Measurements from ENCODE around the gene DNAJB4.

DNA sequence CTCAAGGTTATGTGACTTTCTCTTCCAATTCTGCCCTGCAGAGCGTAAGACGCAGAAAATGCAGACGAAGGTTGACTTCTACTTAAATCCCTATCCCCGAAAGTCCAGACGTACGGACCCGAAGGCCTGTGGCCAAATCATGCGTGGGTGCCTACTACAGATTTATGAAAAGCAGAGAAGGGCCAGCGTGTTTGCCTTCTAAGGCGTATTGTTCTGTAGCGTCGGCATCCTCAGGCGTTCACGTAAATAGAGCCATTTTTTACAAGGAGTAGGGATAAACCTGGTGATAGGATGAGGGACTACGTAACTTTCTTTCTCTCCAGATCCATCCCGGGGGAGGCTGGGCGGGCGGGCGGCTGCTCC lies 40.8 kb downstream of the DNAJB4 start:
- TF ChIP-seq CTCF (conservative IDR thresholded peaks at IDR 0.05) (no peak), EZH2 (IDR thresholded peaks at IDR 0.05; ENCODE audit: low read depth) (no peak)
